Aorta (tissue), 5 donors: ENCODE results near the gene APMAP. TPM values are rescaled to one million over a fixed set of nuclear protein-coding genes. Genes with fewer than 3 reads are reported as not detected.
"Not testable (repeated sequence)": the region's sequence is repeated elsewhere in the genome, so short reads cannot be mapped to it uniquely, and the experiment has no call there.

ENCODE experiments used
- ATAC-seq: fragments of 200-7000 bp; cut with Tn5 transposase; one replicate; pipeline ENCODE4 v1.9.1; 2022; ENCODE audit warnings: moderate library complexity; ENCODE audit not compliant: low FRiP score
- DNase-seq, 2 donors: peaks; one replicate each; pipeline ENCODE4 v3.0.0-alpha.2; 2020
- H3K27ac ChIP-seq, 2 donors: one replicate each; pipeline ENCODE4 v1.5.1; 2013; ENCODE audit warnings: low read length in 2 of 2, mild to moderate bottlenecking in 2 of 2, moderate library complexity in 2 of 2, control low read depth in 1 of 2, inconsistent platforms in 1 of 2, low read depth in 1 of 2
- H3K27me3 ChIP-seq, 2 donors: one replicate each; pipeline ENCODE4 v1.6.1; 2013; ENCODE audit warnings: control low read depth in 1 of 2, low read length in 1 of 2, mild to moderate bottlenecking in 1 of 2, moderate library complexity in 1 of 2; ENCODE audit not compliant: insufficient read depth in 2 of 2, control insufficient read depth in 1 of 2
- H3K36me3 ChIP-seq, 2 donors: one replicate each; pipeline ENCODE4 v1.6.1; 2013; ENCODE audit warnings: control low read depth in 1 of 2, low read length in 1 of 2, mild to moderate bottlenecking in 1 of 2; ENCODE audit not compliant: insufficient read depth in 2 of 2, control insufficient read depth in 1 of 2
- H3K4me1 ChIP-seq, 2 donors: one replicate each; pipeline ENCODE4 v1.6.1; 2013; ENCODE audit warnings: low read length in 2 of 2, control low read depth in 1 of 2, mild to moderate bottlenecking in 1 of 2, moderate library complexity in 1 of 2; ENCODE audit not compliant: insufficient read depth in 2 of 2, control insufficient read depth in 1 of 2
- H3K4me3 ChIP-seq, 2 donors: one replicate each; pipeline ENCODE4 v1.5.1; 2013; ENCODE audit warnings: low read length in 2 of 2, control low read depth in 1 of 2, mild to moderate bottlenecking in 1 of 2
- H3K9me3 ChIP-seq: one replicate; pipeline ENCODE4 v1.6.1; 2013; ENCODE audit warnings: mild to moderate bottlenecking, low read length; ENCODE audit not compliant: control insufficient read depth
- WGBS, 2 donors: extraction: QIAGEN DNeasy Blood & Tissue Kit; methylation state at CpG; one replicate each; pipeline ENCODE4 v1.1.7; 2013; 5-methylcytosine and 5-hydroxymethylcytosine counted together
- intact Hi-C, 2 donors: fragments of 100-400 bp; cut with DNase I; formaldehyde crosslinking; loops; one replicate each; pipeline versions ENCODE4 v1.14.2 to v1.15.0; 2022
- polyA plus RNA-seq, 2 donors: library from polyadenylated mRNA; stranded (reverse); fragments of 200-250 nt; gene quantifications; one replicate each; pipeline ENCODE4 v1.2.3, GENCODE V29; 2013
- total RNA-seq, 2 donors: library from RNA; stranded (reverse); fragmentation: NEBNext Ultra II Directional; extraction: Animal tissue kit (Norgen Biotek cat#: 25700); gene quantifications; one replicate each; pipeline ENCODE4 v1.2.1, GENCODE V29; 2021
- donor health status: healthy with polysubstance abuse.
- donor health status: Bipolar disorder and iron deficiency.
- donor health status: DM: no; HTN: no; CAD: no.
- donor health status: DM: no; HTN: no; CAD: no.
- donor health status: DM: yes; HTN: yes; CAD: no.

The APMAP gene
- total and polyA plus RNA-seq, 4 donors, result 23.4 to 54.1 (median 40.8) TPM

- Histone ChIP-seq H3K27ac (peak overlapping the region in 1 of 2 donors; percentile 7), H3K4me1 (no peaks in the 10 kb centered on the region), H3K4me3 (no peak overlapping the region), H3K36me3 (peaks cover 2 to 7% of the 10 kb centered on the region in 2 donors), H3K9me3 (no peaks in the 10 kb centered on the region), H3K27me3 (no peaks in the 10 kb centered on the region)
- 81 to 85% methylated on average over 12 of the region's 12 CpGs for WGBS, 2 donors
- intact Hi-C loops, result no loop called here
- DNase-seq, result peak in 1 of 2 donors; percentile 31
- ATAC-seq, result no peak
These were observed 14.0 kb upstream of the APMAP start for GRCh38 chr20:25006431-25007167.

GRCh38 chr20:25005661-25006060 lies 13.1 kb upstream of the APMAP start:
- Histone ChIP-seq H3K36me3 (peaks cover 0 to 7% of the 10 kb centered on the region in 2 donors), H3K4me3 (no peak overlapping the region), H3K27ac (no peak overlapping the region), H3K9me3 (no peaks in the 10 kb centered on the region), H3K4me1 (no peaks in the 10 kb centered on the region), H3K27me3 (no peaks in the 10 kb centered on the region)
- 84 to 88% methylated on average over 8 of the region's 8 CpGs for WGBS, 2 donors
- intact Hi-C loops, result no loop called here
- no peak for ATAC-seq
- peak in 1 of 2 donors; percentile 70 for DNase-seq

GRCh38 chr20:25005220-25005619 lies 12.7 kb upstream of the APMAP start:
- H3K36me3 ChIP-seq, result peaks cover 0 to 5% of the 10 kb centered on the region in 2 donors
- DNase-seq (peak in 1 of 2 donors; percentile 9), ATAC-seq (no peak)
- no peaks in the 10 kb centered on the region for H3K4me1 ChIP-seq
- intact Hi-C loops, result no loop called here
- no peak overlapping the region for H3K27ac ChIP-seq
- 23 to 55% methylated on average over 2 of the region's 2 CpGs for WGBS, 2 donors
- H3K4me3 ChIP-seq, result no peak overlapping the region
- no peaks in the 10 kb centered on the region for H3K9me3 ChIP-seq
- no peaks in the 10 kb centered on the region for H3K27me3 ChIP-seq

GRCh38 chr20:25003002-25003401 lies 10.5 kb upstream of the APMAP start:
- intact Hi-C loops, result no loop called here

GRCh38 chr20:25001323-25001722 lies 8.8 kb upstream of the APMAP start:
- H3K4me1 ChIP-seq, ATAC-seq, intact Hi-C loops, H3K36me3 ChIP-seq, H3K4me3 ChIP-seq, H3K27me3 ChIP-seq, H3K9me3 ChIP-seq, H3K27ac ChIP-seq, DNase-seq: not testable (repeated sequence)
- WGBS, 2 donors, result 86 to 87% methylated on average over 4 of the region's 4 CpGs

More at GRCh38 chr20:25003002-25003401, 10.5 kb upstream of the APMAP start:
- Histone ChIP-seq H3K9me3 (no peaks in the 10 kb centered on the region), H3K27ac (no peak overlapping the region), H3K27me3 (no peaks in the 10 kb centered on the region), H3K4me3 (no peak overlapping the region), H3K4me1 (no peaks in the 10 kb centered on the region), H3K36me3 (peaks cover 0 to 5% of the 10 kb centered on the region in 2 donors)
- ATAC-seq (no peak), DNase-seq (no peak)
- WGBS, 2 donors, result 94 to 95% methylated on average over 1 of the region's 1 CpG

- no peak overlapping the region for H3K27ac ChIP-seq
- no peaks in the 10 kb centered on the region for H3K27me3 ChIP-seq
- no peaks in the 10 kb centered on the region for H3K36me3 ChIP-seq
- ATAC-seq, result peak; percentile 51
- peak; percentile 73 to 78 for DNase-seq
- no peak overlapping the region for H3K4me3 ChIP-seq
- no peaks in the 10 kb centered on the region for H3K4me1 ChIP-seq
- intact Hi-C loops, result no loop called here
- H3K9me3 ChIP-seq, result no peaks in the 10 kb centered on the region
- WGBS, 2 donors, result 32 to 36% methylated on average over 4 of the region's 4 CpGs
These were observed 7.8 kb upstream of the APMAP start for GRCh38 chr20:25000268-25000801.

GRCh38 chr20:24999568-24999967 lies 7.0 kb upstream of the APMAP start:
- no peak overlapping the region for H3K27ac ChIP-seq
- WGBS, 2 donors, result 93 to 94% methylated on average over 4 of the region's 4 CpGs
- intact Hi-C loops, result loop anchor here (10.0 kb wide), 2 partner anchors 255 to 295 kb away; no protein-coding TSS in a partner anchor

GRCh38 chr20:24998631-24999445 lies 6.3 kb upstream of the APMAP start:
- DNase-seq (peak in 1 of 2 donors; percentile 25), ATAC-seq (no peak)
- Histone ChIP-seq H3K4me1 (no peaks in the 10 kb centered on the region), H3K27ac (no peak overlapping the region), H3K27me3 (no peaks in the 10 kb centered on the region), H3K4me3 (no peak overlapping the region), H3K36me3 (no peaks in the 10 kb centered on the region), H3K9me3 (no peaks in the 10 kb centered on the region)
- intact Hi-C loops, result loop anchor here (10.0 kb wide), 2 partner anchors 256 to 296 kb away; no protein-coding TSS in a partner anchor
- WGBS, 2 donors, result 72 to 75% methylated on average over 12 of the region's 12 CpGs

More at GRCh38 chr20:24999568-24999967, 7.0 kb upstream of the APMAP start:
- DNase-seq, result peak in 1 of 2 donors; percentile 13
- Histone ChIP-seq H3K36me3 (no peaks in the 10 kb centered on the region), H3K4me1 (no peaks in the 10 kb centered on the region), H3K27me3 (no peaks in the 10 kb centered on the region), H3K9me3 (no peaks in the 10 kb centered on the region), H3K4me3 (no peak overlapping the region)
- ATAC-seq, result no peak
